Tibial artery (tissue), 4 donors: ENCODE measurements around the gene PARD6A.
A peak's percentile ranks its signal among the peaks of the same experiment; 100 is the strongest.

Experiments used
- DNase-seq, 2 donors: peaks; one replicate each; pipeline ENCODE4 v3.0.0-alpha.2; 2019
- H3K27ac ChIP-seq, 2 donors: fragments of 200-600 bp; sonication (generic) in 1 of 2; 1 replicate in 1 of 2; 2 replicates in 1 of 2; pipeline ENCODE4 v1.5.1; 2018 to 2019; ENCODE audit warnings: mild to moderate bottlenecking in 1 of 2
- H3K27me3 ChIP-seq, 2 donors: fragments of 200-600 bp; sonication (generic) in 1 of 2; one replicate each; pipeline versions ENCODE4 v1.5.1 to v1.6.0; 2016 to 2019
- H3K36me3 ChIP-seq, 3 donors: fragments of 200-600 bp; sonication (generic) in 2 of 3; one replicate each; pipeline ENCODE4 v1.5.1; 2016 to 2019; ENCODE audit warnings: mild to moderate bottlenecking in 2 of 3
- H3K4me1 ChIP-seq, 4 donors: fragments of 200-600 bp; sonication (generic) in 2 of 4; 1 replicate in 3 of 4; 2 replicates in 1 of 4; pipeline ENCODE4 v1.5.1; 2016 to 2019
- H3K4me3 ChIP-seq, 2 donors: fragments of 200-600 bp; sonication (generic) in 1 of 2; 1 replicate in 1 of 2; 2 replicates in 1 of 2; pipeline ENCODE4 v1.5.1; 2018 to 2019; ENCODE audit warnings: mild to moderate bottlenecking in 2 of 2
- H3K9me3 ChIP-seq, 3 donors: fragments of 200-600 bp; sonication (generic) in 1 of 3; one replicate each; pipeline ENCODE4 v1.5.1; 2016 to 2019
- CTCF ChIP-seq, 2 experiments: fragments of 200-600 bp in 1 of 2; fragments of 450-650 bp in 1 of 2; IDR thresholded peaks; one replicate each; pipeline ENCODE4 v1.5.1; 2017 to 2019; ENCODE audit warnings: antibody characterized with exemption in 2 of 2, mild to moderate bottlenecking in 1 of 2, moderate library complexity in 1 of 2
- intact Hi-C: fragments of 100-400 bp; cut with DNase I; formaldehyde crosslinking; loops from one replicate; pipeline ENCODE4 v1.15.0; 2023; ENCODE audit warnings: low total_unique reads

The PARD6A gene

GRCh38 chr16:67651039-67651438 is 9.7 kb upstream of the PARD6A start:
- Histone ChIP-seq H3K4me1 (peaks cover 0 to 36% (median 19%) of the 10 kb centered on the region in 4 donors), H3K9me3 (no peaks in the 10 kb centered on the region), H3K27me3 (peaks cover 0 to 97% of the 10 kb centered on the region in 2 donors), H3K4me3 (no peak overlapping the region), H3K27ac (no peak overlapping the region), H3K36me3 (peaks cover 0 to under 1% (median 0%) of the 10 kb centered on the region in 3 donors)
- DNase-seq = no peak
- TF ChIP-seq CTCF (IDR thresholded peaks at IDR 0.05) = no peak
- intact Hi-C loops = no loop called here

GRCh38 chr16:67651847-67652246 is 8.9 kb upstream of the PARD6A start:
- no peak for DNase-seq
- TF ChIP-seq CTCF (IDR thresholded peaks at IDR 0.05) = no peak
- H3K27ac ChIP-seq = no peak overlapping the region
- peaks cover 0 to 91% of the 10 kb centered on the region in 2 donors for H3K27me3 ChIP-seq
- H3K9me3 ChIP-seq = no peaks in the 10 kb centered on the region
- H3K4me1 ChIP-seq = peaks cover 0 to 36% (median 19%) of the 10 kb centered on the region in 4 donors
- no peak overlapping the region for H3K4me3 ChIP-seq
- peaks cover 0 to 8% (median 0%) of the 10 kb centered on the region in 3 donors for H3K36me3 ChIP-seq
- intact Hi-C loops = no loop called here

- no peak for TF ChIP-seq CTCF (IDR thresholded peaks at IDR 0.05)
- H3K4me3 ChIP-seq = peak overlapping the region in 1 of 2 donors; percentile 38
Observed at GRCh38 chr16:67652578-67653127, 8.1 kb upstream of the PARD6A start.

GRCh38 chr16:67653128-67653788 is 7.5 kb upstream of the PARD6A start:
- Histone ChIP-seq H3K27ac (no peak overlapping the region), H3K4me3 (peak overlapping the region in 1 of 2 donors; percentile 38)
- intact Hi-C loops = no loop called here

More at GRCh38 chr16:67652578-67653127, 8.1 kb upstream of the PARD6A start:
- peaks cover 0 to 36% (median 19%) of the 10 kb centered on the region in 4 donors for H3K4me1 ChIP-seq
- DNase-seq = no peak
- H3K9me3 ChIP-seq = no peaks in the 10 kb centered on the region
- peaks cover 0 to 17% (median 6%) of the 10 kb centered on the region in 3 donors for H3K36me3 ChIP-seq
- H3K27ac ChIP-seq = no peak overlapping the region
- H3K27me3 ChIP-seq = peaks cover 0 to 83% of the 10 kb centered on the region in 2 donors
- intact Hi-C loops = no loop called here

GRCh38 chr16:67653789-67654402 is 6.9 kb upstream of the PARD6A start:
- H3K27me3 ChIP-seq = peaks cover 0 to 71% of the 10 kb centered on the region in 2 donors
- DNase-seq = no peak
- H3K36me3 ChIP-seq = peaks cover 0 to 29% (median 14%) of the 10 kb centered on the region in 3 donors
- intact Hi-C loops = no loop called here
- peaks cover 0 to 31% (median 20%) of the 10 kb centered on the region in 4 donors for H3K4me1 ChIP-seq
- peak overlapping the region in 1 of 2 donors; percentile 38 for H3K4me3 ChIP-seq
- TF ChIP-seq CTCF (IDR thresholded peaks at IDR 0.05) = no peak
- H3K9me3 ChIP-seq = no peaks in the 10 kb centered on the region
- no peak overlapping the region for H3K27ac ChIP-seq

More at GRCh38 chr16:67653128-67653788, 7.5 kb upstream of the PARD6A start:
- Histone ChIP-seq H3K27me3 (peaks cover 0 to 77% of the 10 kb centered on the region in 2 donors), H3K9me3 (no peaks in the 10 kb centered on the region), H3K4me1 (peaks cover 0 to 32% (median 17%) of the 10 kb centered on the region in 4 donors), H3K36me3 (peaks cover 0 to 23% (median 12%) of the 10 kb centered on the region in 3 donors)
- TF ChIP-seq CTCF (IDR thresholded peaks at IDR 0.05) = peak in 1 of 2 experiments; percentile 25
- DNase-seq = no peak
